ENCODE data around the gene EXOC2.

Gene EXOC2

DNA sequence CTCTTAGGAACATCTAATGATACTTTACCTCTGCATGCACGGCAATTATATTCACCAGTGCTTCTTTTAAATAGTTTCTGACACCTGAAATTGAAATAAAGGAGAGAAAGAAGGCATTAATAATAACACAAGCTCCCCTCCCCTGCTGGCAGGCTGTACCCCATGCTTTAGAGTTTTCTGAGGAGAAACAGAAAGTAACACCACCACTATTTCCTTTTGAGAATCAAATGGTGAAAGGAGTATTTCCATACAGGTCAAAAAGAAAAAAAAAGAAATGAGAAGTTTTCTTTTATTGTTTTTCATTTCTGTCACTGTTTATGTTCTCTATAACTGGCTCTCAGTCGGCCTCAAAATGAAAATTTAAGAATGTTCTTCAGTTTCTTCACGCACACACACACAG lies 193.3 kb downstream of the EXOC2 start:
- Histone ChIP-seq H3K9ac (ENCODE audit: low read depth, low read length) (no peak overlapping the region), H3K9me3 (ENCODE audit: insufficient read depth, low read depth, low read length) (no peaks in the 10 kb centered on the region), H3K36me3 (ENCODE audit: insufficient read depth, low read depth, low read length) (peaks cover 33% of the 10 kb centered on the region), H3K27me3 (ENCODE audit: insufficient read depth, low read length) (no peaks in the 10 kb centered on the region), H3K4me1 (ENCODE audit: insufficient read depth, low read length) (no peaks in the 10 kb centered on the region), H3K4me3 (ENCODE audit: low read length) (no peak overlapping the region), H3K27ac (ENCODE audit: low read length) (no peak overlapping the region)

DNA sequence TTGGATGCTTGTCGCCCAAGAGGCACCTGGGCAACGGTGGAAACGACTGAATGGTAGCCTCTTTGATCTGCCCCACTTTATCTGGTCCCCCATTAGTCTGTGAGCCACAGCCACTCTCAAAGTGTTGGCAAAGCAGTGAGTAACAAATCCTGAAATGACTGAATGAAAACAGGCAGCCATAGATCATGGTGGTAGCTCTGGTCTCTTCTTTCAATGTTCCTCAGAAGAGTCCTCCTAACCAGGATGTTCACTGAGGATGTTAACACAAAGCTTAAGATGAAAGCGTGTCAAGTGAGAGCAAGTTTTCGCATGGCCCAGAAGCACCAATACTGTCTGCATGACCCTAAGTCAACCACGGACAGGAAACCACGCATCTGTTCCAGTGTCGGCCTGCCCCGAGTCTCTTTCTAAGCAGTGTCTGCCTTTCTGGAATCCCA lies 194.1 kb downstream of the EXOC2 start:
- Histone ChIP-seq H3K4me3 (ENCODE audit: low read length) (no peak overlapping the region), H3K9me3 (ENCODE audit: insufficient read depth, low read depth, low read length) (no peaks in the 10 kb centered on the region), H3K27me3 (ENCODE audit: insufficient read depth, low read length) (no peaks in the 10 kb centered on the region), H3K9ac (ENCODE audit: low read depth, low read length) (no peak overlapping the region), H3K27ac (ENCODE audit: low read length) (no peak overlapping the region), H3K36me3 (ENCODE audit: insufficient read depth, low read depth, low read length) (peaks cover 38% of the 10 kb centered on the region), H3K4me1 (ENCODE audit: insufficient read depth, low read length) (no peaks in the 10 kb centered on the region)

DNA sequence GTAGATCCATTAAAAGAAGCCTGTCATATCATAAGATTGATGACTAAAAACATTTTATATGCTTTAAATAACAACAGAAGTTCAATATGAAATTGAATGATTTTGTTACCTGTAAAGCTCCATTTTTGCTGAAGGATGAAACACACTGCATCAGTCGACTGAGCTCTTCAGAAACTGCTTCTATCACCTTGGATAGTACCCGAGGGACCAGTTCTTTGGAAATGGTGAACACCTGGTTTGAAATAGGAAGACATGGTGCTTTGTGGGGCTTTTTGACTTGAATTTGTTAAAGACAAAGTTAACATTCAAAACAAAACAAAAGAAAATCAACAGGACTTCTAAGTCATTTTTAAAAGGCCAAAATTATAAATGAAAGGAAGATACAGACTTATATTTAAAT lies 195.7 kb downstream of the EXOC2 start:
- Histone ChIP-seq H3K4me1 (ENCODE audit: insufficient read depth, low read length) (no peaks in the 10 kb centered on the region), H3K9ac (ENCODE audit: low read depth, low read length) (no peak overlapping the region), H3K27ac (ENCODE audit: low read length) (no peak overlapping the region), H3K36me3 (ENCODE audit: insufficient read depth, low read depth, low read length) (peaks cover 47% of the 10 kb centered on the region), H3K9me3 (ENCODE audit: insufficient read depth, low read depth, low read length) (no peaks in the 10 kb centered on the region), H3K27me3 (ENCODE audit: insufficient read depth, low read length) (no peaks in the 10 kb centered on the region), H3K4me3 (ENCODE audit: low read length) (no peak overlapping the region)

DNA sequence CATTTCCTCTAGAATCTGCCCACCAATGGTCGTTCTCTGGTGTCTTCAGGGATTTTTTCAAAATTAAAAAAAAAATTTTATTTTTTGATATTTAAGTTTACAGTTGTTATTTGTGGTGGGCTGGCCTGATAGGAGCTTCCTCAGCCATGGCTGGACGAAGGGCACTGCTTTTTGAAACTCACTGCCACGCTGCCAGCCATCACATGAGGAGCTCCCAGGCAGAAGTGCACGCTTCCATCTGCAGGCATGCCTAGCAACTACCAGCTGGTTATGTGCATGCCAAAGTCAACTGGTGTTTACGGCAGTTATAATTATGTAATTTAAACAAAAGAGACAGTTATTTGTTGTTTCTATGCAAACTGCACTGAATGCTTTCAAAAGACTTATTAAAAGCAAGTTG lies 196.3 kb downstream of the EXOC2 start:
- Histone ChIP-seq H3K9ac (ENCODE audit: low read depth, low read length) (no peak overlapping the region), H3K36me3 (ENCODE audit: insufficient read depth, low read depth, low read length) (peaks cover 47% of the 10 kb centered on the region), H3K27me3 (ENCODE audit: insufficient read depth, low read length) (no peaks in the 10 kb centered on the region), H3K9me3 (ENCODE audit: insufficient read depth, low read depth, low read length) (no peaks in the 10 kb centered on the region), H3K4me3 (ENCODE audit: low read length) (no peak overlapping the region), H3K27ac (ENCODE audit: low read length) (no peak overlapping the region), H3K4me1 (ENCODE audit: insufficient read depth, low read length) (no peaks in the 10 kb centered on the region)

DNA sequence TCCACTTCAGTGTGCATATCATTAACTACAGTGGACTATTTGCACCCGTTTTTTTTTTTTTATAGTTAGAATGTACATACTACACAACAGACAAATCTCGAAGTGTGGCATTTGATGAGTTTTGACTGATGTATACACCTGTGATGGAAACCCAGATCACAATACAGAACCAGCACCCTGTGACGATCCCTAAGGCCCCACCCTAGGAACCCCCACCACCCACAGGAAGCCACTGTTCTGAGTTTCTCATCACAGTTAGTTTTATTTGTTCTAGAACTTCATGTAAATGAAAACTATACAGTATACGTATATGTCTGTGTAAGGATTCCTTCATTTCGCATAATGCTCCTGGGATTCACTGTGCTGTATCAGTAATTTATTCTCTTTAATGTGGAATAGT lies 198.5 kb downstream of the EXOC2 start:
- H3K9me3 ChIP-seq (ENCODE audit: insufficient read depth, low read depth, low read length), result no peaks in the 10 kb centered on the region
- no peak overlapping the region for H3K4me3 ChIP-seq (ENCODE audit: low read length)
- no peaks in the 10 kb centered on the region for H3K4me1 ChIP-seq (ENCODE audit: insufficient read depth, low read length)
- no peak overlapping the region for H3K27ac ChIP-seq (ENCODE audit: low read length)
- no peaks in the 10 kb centered on the region for H3K27me3 ChIP-seq (ENCODE audit: insufficient read depth, low read length)
- H3K36me3 ChIP-seq (ENCODE audit: insufficient read depth, low read depth, low read length), result peaks cover 59% of the 10 kb centered on the region
- H3K9ac ChIP-seq (ENCODE audit: low read depth, low read length), result no peak overlapping the region

DNA sequence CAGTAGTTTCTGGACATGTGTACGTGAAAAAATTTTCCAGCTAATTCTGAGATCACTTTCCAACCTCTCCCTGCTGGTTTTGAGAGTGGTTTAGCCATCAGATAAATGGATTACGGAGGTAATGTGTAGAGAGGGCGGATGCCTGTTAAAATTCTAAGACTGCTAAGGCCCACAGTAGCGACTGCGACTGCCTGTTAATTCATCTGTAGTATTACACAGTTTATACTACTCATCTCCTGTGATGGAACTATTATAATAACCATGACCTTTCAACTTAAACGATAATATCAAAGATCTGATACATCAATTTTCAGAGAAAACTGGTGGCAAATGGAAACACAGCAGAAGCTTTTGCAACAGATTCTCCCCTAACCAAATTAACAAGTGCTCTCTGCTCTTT lies 199.1 kb downstream of the EXOC2 start:
- Histone ChIP-seq H3K4me1 (ENCODE audit: insufficient read depth, low read length) (no peaks in the 10 kb centered on the region), H3K27me3 (ENCODE audit: insufficient read depth, low read length) (no peaks in the 10 kb centered on the region), H3K9me3 (ENCODE audit: insufficient read depth, low read depth, low read length) (no peaks in the 10 kb centered on the region), H3K4me3 (ENCODE audit: low read length) (no peak overlapping the region), H3K27ac (ENCODE audit: low read length) (no peak overlapping the region), H3K9ac (ENCODE audit: low read depth, low read length) (no peak overlapping the region), H3K36me3 (ENCODE audit: insufficient read depth, low read depth, low read length) (peaks cover 58% of the 10 kb centered on the region)

DNA sequence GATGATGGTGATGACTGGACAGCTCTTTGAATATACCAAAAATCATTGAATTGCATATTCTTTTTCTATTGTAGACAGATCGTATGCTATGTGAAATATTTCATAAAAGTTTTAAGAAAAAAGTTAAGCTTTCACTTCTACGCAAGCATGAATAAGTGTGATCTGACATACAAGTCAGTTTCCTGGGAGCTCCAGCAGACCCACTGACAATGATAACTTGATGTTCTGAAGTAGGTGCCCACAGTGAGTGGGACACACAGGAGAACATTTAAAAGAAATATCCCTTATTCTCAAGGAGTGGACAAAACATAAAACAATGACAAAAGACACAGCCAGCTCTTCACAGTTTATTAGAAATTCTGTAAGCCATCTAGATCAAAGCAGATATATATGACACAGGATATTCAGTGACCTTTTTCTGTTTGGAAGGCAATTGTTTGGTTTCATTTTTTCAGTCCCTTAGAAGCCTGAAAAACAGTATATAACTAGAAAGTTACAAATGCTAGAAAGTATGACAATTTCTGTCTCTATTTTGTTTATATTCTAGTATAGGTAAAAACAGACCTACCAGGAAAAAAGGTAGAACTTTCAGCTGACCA lies 200.0 kb downstream of the EXOC2 start:
- Histone ChIP-seq H3K4me3 (ENCODE audit: low read length) (no peak overlapping the region), H3K4me1 (ENCODE audit: insufficient read depth, low read length) (no peaks in the 10 kb centered on the region), H3K27me3 (ENCODE audit: insufficient read depth, low read length) (no peaks in the 10 kb centered on the region), H3K9me3 (ENCODE audit: insufficient read depth, low read depth, low read length) (no peaks in the 10 kb centered on the region), H3K36me3 (ENCODE audit: insufficient read depth, low read depth, low read length) (peaks cover 62% of the 10 kb centered on the region), H3K9ac (ENCODE audit: low read depth, low read length) (no peak overlapping the region), H3K27ac (ENCODE audit: low read length) (no peak overlapping the region)

DNA sequence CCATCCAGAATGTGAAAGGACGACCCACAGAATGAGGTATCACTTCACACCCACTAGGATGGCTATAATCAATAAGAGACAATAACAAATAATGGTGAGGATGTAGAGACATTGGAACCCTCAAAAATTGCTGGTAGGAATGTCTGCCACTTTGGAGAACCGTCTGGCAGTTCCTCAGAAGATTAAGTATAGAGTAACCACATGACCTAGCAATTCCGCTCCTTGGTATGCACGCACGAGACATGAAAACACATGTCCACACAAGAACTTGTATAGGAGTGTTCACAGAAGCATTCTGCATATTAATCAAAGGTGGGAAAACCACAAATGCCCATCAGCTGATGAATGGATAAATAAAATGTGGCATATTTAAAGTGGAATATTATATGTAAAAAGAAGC lies 200.8 kb downstream of the EXOC2 start:
- H3K9ac ChIP-seq (ENCODE audit: low read depth, low read length), result no peak overlapping the region
- H3K4me3 ChIP-seq (ENCODE audit: low read length), result no peak overlapping the region
- peaks cover 60% of the 10 kb centered on the region for H3K36me3 ChIP-seq (ENCODE audit: insufficient read depth, low read depth, low read length)
- no peak overlapping the region for H3K27ac ChIP-seq (ENCODE audit: low read length)
- H3K9me3 ChIP-seq (ENCODE audit: insufficient read depth, low read depth, low read length), result no peaks in the 10 kb centered on the region
- H3K27me3 ChIP-seq (ENCODE audit: insufficient read depth, low read length), result no peaks in the 10 kb centered on the region
- no peaks in the 10 kb centered on the region for H3K4me1 ChIP-seq (ENCODE audit: insufficient read depth, low read length)

DNA sequence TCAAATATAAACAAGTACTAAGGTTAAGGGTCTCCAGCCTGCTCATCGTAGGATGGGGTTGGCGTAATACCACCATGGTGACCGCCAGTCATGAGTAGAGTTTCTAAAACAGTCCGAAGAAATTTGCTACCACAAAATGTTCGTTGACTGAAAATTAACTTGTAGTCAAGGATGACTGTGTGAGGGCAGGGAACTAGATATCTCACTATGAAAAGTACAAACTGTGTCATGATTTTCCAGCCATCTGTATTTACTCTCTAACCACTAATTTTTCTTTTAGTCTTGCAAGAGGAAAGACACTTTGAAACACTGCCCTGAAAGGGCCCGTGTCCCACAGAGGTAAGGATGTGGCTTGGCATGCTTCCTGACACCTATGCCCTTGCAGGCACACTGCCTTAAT lies 201.7 kb downstream of the EXOC2 start:
- Histone ChIP-seq H3K4me3 (ENCODE audit: low read length) (no peak overlapping the region), H3K36me3 (ENCODE audit: insufficient read depth, low read depth, low read length) (peaks cover 60% of the 10 kb centered on the region), H3K9me3 (ENCODE audit: insufficient read depth, low read depth, low read length) (no peaks in the 10 kb centered on the region), H3K27ac (ENCODE audit: low read length) (no peak overlapping the region), H3K27me3 (ENCODE audit: insufficient read depth, low read length) (no peaks in the 10 kb centered on the region), H3K9ac (ENCODE audit: low read depth, low read length) (no peak overlapping the region), H3K4me1 (ENCODE audit: insufficient read depth, low read length) (no peaks in the 10 kb centered on the region)

DNA sequence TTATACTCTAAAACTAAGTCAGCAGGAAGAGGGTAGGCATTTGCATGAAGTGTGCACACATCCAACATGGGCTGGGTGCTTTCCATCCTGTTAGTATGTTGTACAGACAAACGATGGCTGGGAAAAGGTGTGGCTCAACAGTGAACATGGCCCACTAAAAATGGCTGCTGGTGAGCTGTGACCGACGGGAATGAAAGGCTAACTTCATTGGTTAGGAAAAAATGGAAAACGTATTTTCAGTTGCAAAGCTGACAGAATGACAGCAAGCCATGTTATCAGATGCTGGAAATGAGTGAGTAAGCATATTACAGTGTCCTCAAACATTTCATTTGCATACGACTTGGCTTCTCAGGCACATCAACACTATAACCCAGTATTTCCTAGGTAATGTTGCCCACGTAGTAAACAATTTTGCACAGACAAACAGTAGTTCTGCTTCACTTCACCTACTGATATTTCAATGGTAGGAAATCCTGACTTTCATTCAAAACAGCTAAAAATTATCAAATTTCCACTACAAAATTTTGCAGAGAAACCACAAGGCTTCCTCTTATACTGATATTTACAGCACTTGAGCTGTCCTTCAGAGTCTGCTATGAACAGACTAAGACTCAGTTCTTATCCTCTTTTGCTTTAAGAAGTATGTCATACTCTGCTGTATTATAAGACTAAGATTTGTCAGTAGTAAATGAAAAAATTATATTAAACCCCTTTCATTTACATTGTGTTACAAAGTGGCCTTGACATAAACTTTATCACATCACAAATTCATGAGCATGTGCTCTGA lies 202.5 kb downstream of the EXOC2 start:
- no peak overlapping the region for H3K4me3 ChIP-seq (ENCODE audit: low read length)
- H3K36me3 ChIP-seq (ENCODE audit: insufficient read depth, low read depth, low read length), result peaks cover 60% of the 10 kb centered on the region
- no peak overlapping the region for H3K27ac ChIP-seq (ENCODE audit: low read length)
- no peak overlapping the region for H3K9ac ChIP-seq (ENCODE audit: low read depth, low read length)
- no peaks in the 10 kb centered on the region for H3K4me1 ChIP-seq (ENCODE audit: insufficient read depth, low read length)
- no peaks in the 10 kb centered on the region for H3K27me3 ChIP-seq (ENCODE audit: insufficient read depth, low read length)
- 0 out of 2 replicates have a peak, but pooled peaks cover 4% of the 10 kb centered on the region for H3K9me3 ChIP-seq (ENCODE audit: insufficient read depth, low read depth, low read length)

DNA sequence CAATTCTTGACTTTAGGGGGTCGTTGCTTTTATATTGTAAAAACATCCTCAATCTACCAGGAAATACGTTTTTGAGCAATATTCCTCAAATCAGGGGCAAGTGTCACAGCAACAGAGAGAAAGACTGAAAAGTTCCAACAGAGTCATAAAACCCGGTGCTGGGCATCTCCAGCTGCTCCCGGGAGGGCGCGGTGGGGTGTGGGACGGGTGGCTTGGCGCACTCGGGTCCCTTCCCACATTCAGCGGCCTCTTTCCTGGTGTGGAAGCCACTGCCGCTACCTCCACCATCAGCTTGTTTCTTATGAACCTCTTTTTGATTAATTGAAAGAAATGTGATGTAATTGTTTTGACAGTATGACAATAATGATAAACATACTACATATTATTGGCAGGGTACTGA lies 203.2 kb downstream of the EXOC2 start:
- H3K36me3 ChIP-seq (ENCODE audit: insufficient read depth, low read depth, low read length), result peaks cover 64% of the 10 kb centered on the region
- H3K4me1 ChIP-seq (ENCODE audit: insufficient read depth, low read length), result no peaks in the 10 kb centered on the region
- H3K9me3 ChIP-seq (ENCODE audit: insufficient read depth, low read depth, low read length), result peaks cover 9% of the 10 kb centered on the region
- H3K4me3 ChIP-seq (ENCODE audit: low read length), result no peak overlapping the region
- H3K9ac ChIP-seq (ENCODE audit: low read depth, low read length), result no peak overlapping the region
- H3K27me3 ChIP-seq (ENCODE audit: insufficient read depth, low read length), result no peaks in the 10 kb centered on the region
- H3K27ac ChIP-seq (ENCODE audit: low read length), result no peak overlapping the region

DNA sequence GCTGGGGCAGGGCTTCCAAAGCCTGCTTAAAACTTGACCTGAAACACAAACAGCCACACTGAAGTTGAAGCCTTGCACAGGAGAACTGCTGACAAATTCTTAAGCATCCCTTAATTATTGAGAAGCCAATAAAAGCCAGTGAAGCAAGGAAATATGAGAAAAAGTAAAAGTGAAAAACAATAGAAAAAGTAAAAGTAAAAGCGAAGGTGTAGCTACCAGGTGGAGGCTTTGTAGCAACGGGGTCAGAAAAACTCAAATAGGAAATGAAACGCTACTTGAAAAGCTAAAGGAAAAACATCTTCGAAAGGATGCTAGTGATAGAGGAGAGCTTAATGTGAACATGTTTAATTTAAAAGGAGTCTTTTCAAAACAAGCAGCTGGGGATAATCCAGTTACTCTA lies 203.9 kb downstream of the EXOC2 start:
- Histone ChIP-seq H3K4me3 (ENCODE audit: low read length) (no peak overlapping the region), H3K36me3 (ENCODE audit: insufficient read depth, low read depth, low read length) (peaks cover 64% of the 10 kb centered on the region), H3K9ac (ENCODE audit: low read depth, low read length) (no peak overlapping the region), H3K27ac (ENCODE audit: low read length) (no peak overlapping the region), H3K4me1 (ENCODE audit: insufficient read depth, low read length) (no peaks in the 10 kb centered on the region), H3K27me3 (ENCODE audit: insufficient read depth, low read length) (no peaks in the 10 kb centered on the region), H3K9me3 (ENCODE audit: insufficient read depth, low read depth, low read length) (peaks cover 16% of the 10 kb centered on the region)

All from iPS-20b (cell line).